GM21447 (cell line): ENCODE results near the gene GRIN2C.

Experiments
- ATAC-seq: cut with Tn5 transposase; IDR thresholded peaks from one replicate; pipeline ENCODE4 v1.9.1; 2021; ENCODE audit not compliant: unreplicated experiment

Gene GRIN2C

DNA sequence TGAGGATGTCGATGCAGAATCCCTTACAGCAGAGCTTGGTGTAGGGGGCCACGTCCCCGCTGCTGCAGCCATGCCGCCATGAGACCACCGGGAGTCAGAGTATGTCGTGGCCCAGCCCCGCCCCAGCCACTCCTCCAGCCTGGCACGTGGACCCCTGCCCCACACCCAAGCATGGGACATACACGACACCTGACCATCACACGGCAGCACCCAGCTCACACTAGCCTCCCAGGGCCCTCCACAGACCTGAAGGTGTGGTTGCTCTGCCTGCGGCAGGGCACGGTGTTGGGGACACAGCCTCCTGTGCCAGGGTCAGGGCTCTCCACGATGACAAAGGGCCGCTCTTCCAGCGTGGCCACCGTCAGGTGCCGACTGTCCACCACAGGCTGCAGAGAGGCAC, 9.4 kb downstream of the GRIN2C start:
- no peak for ATAC-seq

DNA sequence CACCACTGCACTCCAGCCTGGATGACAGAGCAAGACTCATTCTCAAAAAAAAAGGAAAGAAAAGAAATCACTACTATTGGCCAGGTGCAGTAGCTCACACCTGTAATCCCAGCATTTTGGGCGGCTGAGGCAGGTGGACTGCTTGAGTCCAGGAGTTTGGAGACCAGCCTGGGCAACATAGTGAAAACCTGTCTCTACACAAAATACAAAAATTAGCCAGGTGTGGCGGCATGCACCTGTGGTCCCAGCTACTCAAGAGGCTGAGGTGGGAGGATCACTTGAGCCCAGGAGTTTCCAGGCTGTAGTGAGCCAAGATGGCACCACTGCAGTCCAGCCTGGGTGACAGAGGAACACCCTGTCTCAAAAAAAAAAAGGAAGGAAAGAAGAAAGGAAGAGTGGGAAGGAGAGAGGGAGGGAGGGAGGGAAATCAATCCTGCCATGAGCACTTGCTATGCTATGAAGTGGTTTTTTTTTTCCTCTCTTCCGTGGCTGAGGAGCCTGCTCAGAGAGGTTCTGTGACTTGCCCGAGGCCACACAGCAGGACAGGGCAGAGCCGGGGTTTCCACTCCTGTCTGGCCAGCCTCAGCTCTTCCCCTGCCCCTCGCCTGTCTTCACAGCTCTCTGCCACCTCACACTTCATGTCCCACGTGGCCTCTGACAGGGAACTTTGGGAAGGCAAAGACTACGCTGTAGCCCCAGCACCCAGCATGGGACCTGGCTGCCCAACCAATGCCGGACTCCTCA, 10.9 kb downstream of the GRIN2C start:
- ATAC-seq = no peak

- ATAC-seq = no peak
Measured at GRCh38 chr17:74846621-74847020, 13.1 kb downstream of the GRIN2C start.

- no peak for ATAC-seq
Measured at GRCh38 chr17:74843352-74843627, 16.4 kb downstream of the GRIN2C start.

GRCh38 chr17:74842599-74843351, 16.9 kb downstream of the GRIN2C start:
- ATAC-seq = no peak

DNA sequence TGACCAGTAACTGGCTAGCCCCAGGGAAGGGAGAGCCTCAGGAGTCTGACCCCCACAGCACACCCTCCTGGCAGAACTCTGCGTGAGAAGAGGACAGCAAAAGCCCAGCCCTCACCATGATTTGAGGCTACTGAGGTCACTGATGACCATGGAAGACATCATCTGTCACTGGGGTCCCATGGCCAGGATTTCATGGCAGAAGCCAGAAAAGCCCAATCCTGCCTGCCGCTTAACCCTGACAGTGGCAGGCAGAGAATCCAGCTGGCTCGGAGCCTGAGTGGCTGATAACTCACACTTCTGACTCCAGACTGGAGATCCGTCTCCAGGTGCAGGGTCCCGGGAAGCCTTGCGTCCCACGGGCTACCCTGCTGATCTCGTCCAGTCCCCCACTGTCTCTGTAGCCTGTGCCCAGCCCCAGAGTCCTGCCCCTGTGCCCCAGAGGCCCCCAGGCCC, 17.5 kb downstream of the GRIN2C start:
- no peak for ATAC-seq

DNA sequence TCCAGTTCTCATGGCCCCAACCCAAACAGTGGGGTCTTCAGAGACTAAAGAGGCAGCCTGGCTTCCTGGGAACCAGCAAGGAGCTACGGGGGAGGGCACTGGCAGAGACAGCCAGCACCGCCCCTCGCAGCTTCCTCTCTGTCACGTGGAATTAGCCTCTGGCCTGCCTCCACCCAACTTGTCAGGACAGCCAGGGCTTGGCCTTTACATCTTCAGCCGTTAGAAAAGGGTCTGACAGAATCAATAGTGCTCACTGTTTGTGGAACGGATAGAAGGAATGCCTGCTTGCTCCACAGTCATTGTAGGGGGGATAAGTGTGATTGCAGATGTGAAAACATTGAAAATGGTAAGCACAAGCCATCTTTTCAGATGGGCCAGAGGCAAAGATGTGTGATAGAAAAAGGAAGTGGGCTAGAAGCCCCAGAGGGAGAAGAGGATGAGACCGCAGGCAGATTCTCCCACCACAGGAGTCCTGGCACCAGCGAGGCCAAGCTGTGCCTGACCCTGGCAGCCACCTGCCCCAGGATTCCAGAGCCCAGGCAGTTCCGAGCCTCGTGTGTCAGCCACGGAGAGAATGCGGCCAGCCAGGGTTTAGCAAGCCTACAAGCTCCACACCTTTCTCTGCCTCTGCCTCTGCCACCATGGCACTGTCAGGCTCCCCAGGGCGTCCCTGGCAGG, 18.6 kb downstream of the GRIN2C start:
- ATAC-seq = no peak

DNA sequence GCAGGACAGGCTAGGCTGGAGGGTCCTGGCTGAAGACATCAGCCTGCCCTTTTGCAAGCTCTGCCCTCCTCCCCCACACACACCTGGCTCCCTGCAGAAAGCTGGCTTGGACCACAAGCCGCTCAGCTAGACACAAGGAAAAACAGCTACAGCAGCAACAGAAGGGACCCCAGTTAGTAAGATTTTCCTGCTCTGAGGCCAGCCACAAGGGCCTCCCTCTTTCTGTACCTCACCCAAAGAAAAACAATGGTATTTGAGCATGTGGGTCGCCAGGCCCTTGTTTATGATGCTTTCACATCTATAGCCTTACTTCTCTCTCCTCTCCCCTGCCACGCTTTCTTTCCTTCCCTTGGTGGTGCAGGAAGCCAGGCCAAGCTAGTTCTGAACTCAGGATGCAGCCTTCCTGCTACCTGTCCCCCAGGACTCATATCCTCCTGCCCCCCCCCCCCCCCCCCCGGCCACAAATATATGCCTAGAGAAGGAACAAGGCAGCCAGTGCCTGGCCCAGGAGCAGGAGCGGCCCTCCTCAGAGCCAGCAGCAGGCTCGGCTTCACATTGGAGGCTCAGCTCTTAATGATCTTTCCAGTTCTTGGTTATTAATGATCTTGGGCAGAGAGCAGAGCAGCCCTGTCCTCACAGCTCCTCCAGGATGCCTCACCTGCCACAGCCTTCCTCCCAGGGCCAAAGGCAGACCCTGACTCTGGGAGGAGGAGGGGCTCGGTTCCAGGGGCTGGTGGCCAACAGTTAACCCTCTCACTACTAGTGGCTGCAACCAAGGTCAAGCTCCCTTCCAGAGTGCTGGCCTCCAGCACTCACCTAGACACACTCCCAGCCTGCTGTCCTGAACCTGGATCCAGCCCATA, 19.5 kb downstream of the GRIN2C start:
- ATAC-seq = no peak

DNA sequence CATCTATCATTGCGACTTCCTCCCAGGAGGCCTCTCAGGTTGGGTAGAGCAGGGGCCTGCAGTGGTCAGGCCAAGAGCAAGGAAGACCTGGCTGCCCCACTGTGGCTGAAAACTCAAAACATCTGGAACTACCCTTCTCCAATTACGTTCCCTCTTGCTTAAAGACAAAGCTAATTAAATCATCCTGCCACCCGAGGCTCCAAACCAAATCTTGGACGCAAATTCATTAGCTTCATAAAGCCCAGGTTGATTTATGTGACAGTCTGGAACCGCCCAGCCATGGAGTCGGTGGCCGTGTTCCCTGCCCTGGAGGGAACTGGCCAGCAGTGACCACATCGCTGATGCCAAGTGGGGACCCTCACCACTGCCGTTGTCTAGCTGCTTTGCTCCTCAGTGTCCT, 21.4 kb downstream of the GRIN2C start:
- no peak for ATAC-seq

- ATAC-seq = no peak
Measured at GRCh38 chr17:74836691-74837467, 22.8 kb downstream of the GRIN2C start.

GRCh38 chr17:74836191-74836590, 23.5 kb downstream of the GRIN2C start:
- no peak for ATAC-seq

- ATAC-seq = no peak
Measured at GRCh38 chr17:74833501-74834377, 25.9 kb downstream of the GRIN2C start.

DNA sequence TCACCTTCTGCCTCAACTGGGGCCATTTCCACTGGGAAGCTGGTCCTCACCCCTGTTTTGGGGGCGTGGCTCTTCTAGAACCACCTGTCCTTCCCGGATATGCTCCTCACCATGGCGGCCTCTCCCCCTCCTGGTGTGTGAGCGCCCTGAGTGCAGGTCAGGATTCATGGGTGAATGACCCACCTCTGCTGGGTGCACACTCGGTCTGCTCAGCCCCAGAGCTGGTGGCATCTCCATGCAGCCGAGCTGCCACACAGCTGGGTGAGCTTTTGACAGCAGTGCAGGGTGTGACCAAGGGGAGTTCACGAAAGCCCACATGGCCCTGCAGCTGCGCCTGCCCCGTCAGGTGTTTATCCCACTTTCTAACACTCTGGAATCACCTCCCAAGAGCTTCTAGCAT, 27.3 kb downstream of the GRIN2C start:
- no peak for ATAC-seq

- ATAC-seq = no peak
Measured at GRCh38 chr17:74831444-74832146, 28.1 kb downstream of the GRIN2C start.

- ATAC-seq = no peak
Measured at GRCh38 chr17:74830861-74831260, 28.8 kb downstream of the GRIN2C start.

DNA sequence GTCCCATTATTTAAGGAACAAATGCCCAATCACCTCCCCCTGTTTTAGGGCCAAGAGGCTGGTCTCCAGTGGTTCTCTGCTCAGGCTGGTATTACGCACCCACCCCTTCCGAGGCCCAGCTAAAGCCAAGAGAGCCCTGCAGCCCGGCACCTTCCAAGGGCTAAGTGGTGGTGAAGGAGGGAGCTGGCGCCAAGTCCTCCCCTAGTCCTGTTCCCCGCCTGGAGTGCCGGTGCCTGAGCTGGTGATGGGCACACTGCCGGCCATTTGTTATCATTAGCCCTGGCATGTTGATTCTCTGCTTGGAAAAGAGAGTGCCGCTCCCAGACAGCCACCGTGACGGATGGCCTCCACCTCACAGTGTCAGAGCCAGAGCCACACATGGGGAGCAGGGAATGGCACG, 31.9 kb downstream of the GRIN2C start:
- no peak for ATAC-seq

GRCh38 chr17:74825952-74826719, 33.5 kb downstream of the GRIN2C start:
- ATAC-seq = no peak

GRCh38 chr17:74824961-74825627, 34.6 kb downstream of the GRIN2C start:
- no peak for ATAC-seq
